B cell (primary cell): ENCODE measurements around the gene PLEKHA5.

ENCODE experiments used
- EZH2 ChIP-seq: IDR thresholded peaks from 2 replicates; pipeline ENCODE4 v1.6.1; 2012; ENCODE audit warnings: borderline replicate concordance, low read depth, mild to moderate bottlenecking, moderate library complexity, low read length; ENCODE audit not compliant: insufficient read depth, poor library complexity, severe bottlenecking
- TF ChIP-seq, protein P1 (sequence below): fragments of 200-600 bp; IDR thresholded peaks from one replicate; pipeline ENCODE4 v1.8.0; 2022; ENCODE audit warnings: antibody characterized with exemption, mild to moderate bottlenecking

DNA sequence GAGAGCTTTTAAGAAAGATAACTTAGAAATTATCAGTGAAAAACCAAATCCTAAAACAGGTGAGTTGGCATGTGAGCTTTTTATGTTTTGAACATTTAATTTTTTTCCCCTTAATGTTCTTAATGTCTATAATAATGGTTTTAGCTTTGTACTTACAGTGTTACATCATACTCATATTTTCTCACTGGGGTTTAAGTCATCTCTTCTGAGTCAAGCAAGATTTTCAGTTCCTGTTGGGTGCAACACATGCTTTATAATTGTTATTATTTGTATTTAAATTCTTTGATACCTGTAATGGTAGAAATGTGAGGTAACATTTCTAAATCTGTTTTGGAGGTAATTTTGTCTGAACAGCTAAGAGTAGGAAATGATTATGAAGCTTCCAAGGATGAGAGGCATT lies 113.0 kb downstream of the PLEKHA5 start:
- TF ChIP-seq, protein P1, sequence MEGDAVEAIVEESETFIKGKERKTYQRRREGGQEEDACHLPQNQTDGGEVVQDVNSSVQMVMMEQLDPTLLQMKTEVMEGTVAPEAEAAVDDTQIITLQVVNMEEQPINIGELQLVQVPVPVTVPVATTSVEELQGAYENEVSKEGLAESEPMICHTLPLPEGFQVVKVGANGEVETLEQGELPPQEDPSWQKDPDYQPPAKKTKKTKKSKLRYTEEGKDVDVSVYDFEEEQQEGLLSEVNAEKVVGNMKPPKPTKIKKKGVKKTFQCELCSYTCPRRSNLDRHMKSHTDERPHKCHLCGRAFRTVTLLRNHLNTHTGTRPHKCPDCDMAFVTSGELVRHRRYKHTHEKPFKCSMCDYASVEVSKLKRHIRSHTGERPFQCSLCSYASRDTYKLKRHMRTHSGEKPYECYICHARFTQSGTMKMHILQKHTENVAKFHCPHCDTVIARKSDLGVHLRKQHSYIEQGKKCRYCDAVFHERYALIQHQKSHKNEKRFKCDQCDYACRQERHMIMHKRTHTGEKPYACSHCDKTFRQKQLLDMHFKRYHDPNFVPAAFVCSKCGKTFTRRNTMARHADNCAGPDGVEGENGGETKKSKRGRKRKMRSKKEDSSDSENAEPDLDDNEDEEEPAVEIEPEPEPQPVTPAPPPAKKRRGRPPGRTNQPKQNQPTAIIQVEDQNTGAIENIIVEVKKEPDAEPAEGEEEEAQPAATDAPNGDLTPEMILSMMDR = no peak
- TF ChIP-seq EZH2 = no peak
